Left lung (tissue), 10 donors: ENCODE data around the gene SLC24A3. TPM values are rescaled to one million over a fixed set of nuclear protein-coding genes. Genes with fewer than 3 reads are reported as not detected.

Experiments used
- ATAC-seq: fragments of 200-7000 bp; cut with Tn5 transposase; one replicate; pipeline ENCODE4 v1.9.1; 2020; ENCODE audit warnings: moderate library complexity
- DNase-seq, 4 donors: peaks; one replicate each; pipeline ENCODE4 v3.0.0-alpha.2; 2013 to 2020
- H3K27ac ChIP-seq, 2 donors: fragments of 200-600 bp; sonication (generic) in 1 of 2; one replicate each; pipeline versions ENCODE4 v1.5.0 to v1.8.0; 2020 to 2021
- H3K27me3 ChIP-seq, 2 donors: fragments of 200-600 bp; sonication (generic) in 1 of 2; one replicate each; pipeline versions ENCODE4 v1.5.0 to v1.8.0; 2020 to 2021
- H3K36me3 ChIP-seq, 2 donors: fragments of 200-600 bp; sonication (generic) in 1 of 2; one replicate each; pipeline versions ENCODE4 v1.5.0 to v1.8.0; 2020 to 2021
- H3K4me1 ChIP-seq, 2 donors: fragments of 200-600 bp; one replicate each; pipeline ENCODE4 v1.8.0; 2021
- H3K4me3 ChIP-seq, 2 donors: fragments of 200-600 bp; sonication (generic) in 1 of 2; one replicate each; pipeline versions ENCODE4 v1.5.0 to v1.8.0; 2020 to 2021; ENCODE audit warnings: mild to moderate bottlenecking in 1 of 2
- H3K9me3 ChIP-seq, 2 donors: fragments of 200-600 bp; sonication (generic) in 1 of 2; one replicate each; pipeline versions ENCODE4 v1.5.0 to v1.8.0; 2020 to 2021
- CTCF ChIP-seq, 2 donors: fragments of 200-600 bp; sonication (generic) in 1 of 2; IDR thresholded peaks; one replicate each; pipeline versions ENCODE4 v1.5.0 to v1.8.0; 2021; ENCODE audit warnings: antibody characterized with exemption in 2 of 2
- intact Hi-C, 2 donors: fragments of 100-400 bp; cut with DNase I; formaldehyde crosslinking; loops; one replicate each; pipeline versions ENCODE4 v1.11.2 to v1.14.2; 2022
- polyA plus RNA-seq, 6 donors: library from polyadenylated mRNA; unstranded; fragments of 120-200 nt; gene quantifications; one replicate each; pipeline ENCODE4 v1.2.1, GENCODE V29; 2013; ENCODE audit not compliant: insufficient read length in 6 of 6
- total RNA-seq, 2 donors: library from RNA; stranded (reverse); fragmentation: NEBNext Ultra II Directional; extraction: Animal tissue kit (Norgen Biotek cat#: 25700); gene quantifications; one replicate each; pipeline ENCODE4 v1.2.1, GENCODE V29; 2021
- donor health status: DM: no; HTN: yes; CAD: no.
- donor health status: DM: no; HTN: no; CAD: no.

The SLC24A3 gene
- total and polyA plus RNA-seq, 8 donors = 4.4 to 8.7 (median 6.6) TPM

GRCh38 chr20:19236371-19237055 is 24.1 kb downstream of the SLC24A3 start:
- intact Hi-C loops = no loop called here
- ATAC-seq = no peak
- H3K27ac ChIP-seq = no peak overlapping the region

GRCh38 chr20:19241440-19241839 is 29.0 kb downstream of the SLC24A3 start:
- H3K36me3 ChIP-seq = no peaks in the 10 kb centered on the region
- intact Hi-C loops = no loop called here
- DNase-seq (no peak), ATAC-seq (no peak)
- TF ChIP-seq CTCF (IDR thresholded peaks at IDR 0.05) = no peak
- H3K4me1 ChIP-seq = no peaks in the 10 kb centered on the region
- H3K27ac ChIP-seq = no peak overlapping the region
- H3K9me3 ChIP-seq = no peaks in the 10 kb centered on the region
- H3K27me3 ChIP-seq = no peaks in the 10 kb centered on the region
- no peak overlapping the region for H3K4me3 ChIP-seq

More at GRCh38 chr20:19236371-19237055, 24.1 kb downstream of the SLC24A3 start:
- Histone ChIP-seq H3K9me3 (no peaks in the 10 kb centered on the region), H3K36me3 (no peaks in the 10 kb centered on the region), H3K27me3 (no peaks in the 10 kb centered on the region), H3K4me3 (no peak overlapping the region), H3K4me1 (peaks cover 0 to 7% of the 10 kb centered on the region in 2 donors)
- DNase-seq = no peak
- no peak for TF ChIP-seq CTCF (IDR thresholded peaks at IDR 0.05)

DNA sequence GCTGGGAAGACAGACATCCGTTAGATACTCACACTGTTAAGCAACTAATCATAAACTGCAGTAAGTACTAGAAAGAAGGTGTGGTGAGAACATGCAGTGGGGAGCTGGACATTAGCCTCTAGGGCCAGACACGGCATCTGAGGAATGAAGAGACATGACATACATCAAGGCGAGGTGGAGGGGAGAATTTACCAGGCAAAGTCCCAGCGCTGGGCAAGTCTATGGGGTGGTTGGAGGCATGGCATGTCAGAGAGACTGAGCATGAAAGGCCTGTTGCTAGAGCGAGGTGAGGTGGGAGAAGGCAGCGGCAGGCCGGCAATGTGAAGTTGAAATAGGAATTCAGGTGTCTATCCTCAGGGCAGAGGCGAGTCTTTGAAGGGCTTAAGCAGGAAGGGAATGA is 31.8 kb downstream of the SLC24A3 start:
- Histone ChIP-seq H3K27ac (no peak overlapping the region), H3K36me3 (no peaks in the 10 kb centered on the region), H3K27me3 (no peaks in the 10 kb centered on the region), H3K4me3 (no peak overlapping the region), H3K9me3 (no peaks in the 10 kb centered on the region), H3K4me1 (peaks cover 0 to 3% of the 10 kb centered on the region in 2 donors)
- ATAC-seq = no peak
- intact Hi-C loops = no loop called here
- TF ChIP-seq CTCF (IDR thresholded peaks at IDR 0.05) = no peak
- DNase-seq = no peak

DNA sequence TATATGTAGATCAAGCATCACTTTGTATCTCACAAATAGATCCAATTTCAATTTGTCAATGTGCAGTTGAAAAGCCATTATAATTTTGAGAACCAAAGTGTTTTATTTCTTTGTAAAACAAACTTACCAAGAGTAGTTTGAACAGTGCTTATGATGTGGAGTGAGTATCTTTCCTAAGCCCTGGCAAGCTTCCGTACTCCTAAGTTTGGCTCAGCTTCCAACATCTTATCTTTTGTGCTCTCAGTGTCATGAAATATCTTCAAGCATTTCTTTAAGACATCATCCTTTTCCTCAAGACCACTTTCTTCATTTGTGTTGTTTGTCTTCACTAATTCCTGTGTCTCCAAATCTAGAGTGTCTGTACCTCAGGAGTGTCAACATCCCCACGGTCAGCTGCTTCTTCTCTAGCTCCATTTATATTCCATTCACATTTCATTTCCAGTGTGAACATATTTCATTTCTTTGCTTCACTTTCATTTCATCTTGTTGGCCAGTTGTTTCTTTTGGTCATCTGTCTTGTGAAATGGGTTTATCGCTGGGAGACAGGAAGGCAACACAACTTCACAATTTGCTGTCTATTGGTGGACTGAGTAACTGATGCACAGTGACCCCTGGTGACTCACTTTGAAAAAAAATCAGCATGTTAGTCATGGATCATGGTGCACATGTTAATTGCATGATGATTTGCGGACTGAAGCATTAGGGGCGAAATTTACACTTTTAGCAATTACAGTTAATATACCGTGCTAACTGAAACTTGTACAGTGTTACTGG is 36.9 kb downstream of the SLC24A3 start:
- H3K27ac ChIP-seq = peak overlapping the region in 1 of 2 donors; percentile 10
- H3K9me3 ChIP-seq = no peaks in the 10 kb centered on the region
- intact Hi-C loops = no loop called here
- TF ChIP-seq CTCF (IDR thresholded peaks at IDR 0.05) = no peak
- peaks cover 3 to 41% of the 10 kb centered on the region in 2 donors for H3K4me1 ChIP-seq
- H3K36me3 ChIP-seq = no peaks in the 10 kb centered on the region
- ATAC-seq (peak; percentile 32), DNase-seq (peak in 1 of 4 donors; percentile 26)
- no peaks in the 10 kb centered on the region for H3K27me3 ChIP-seq
- H3K4me3 ChIP-seq = no peak overlapping the region

GRCh38 chr20:19250346-19250745 is 37.9 kb downstream of the SLC24A3 start:
- intact Hi-C loops = no loop called here
- H3K9me3 ChIP-seq = no peaks in the 10 kb centered on the region

More at GRCh38 chr20:19250346-19250745, 37.9 kb downstream of the SLC24A3 start:
- DNase-seq = no peak
- H3K27me3 ChIP-seq = no peaks in the 10 kb centered on the region
- H3K27ac ChIP-seq = no peak overlapping the region
- no peak for ATAC-seq
- TF ChIP-seq CTCF (IDR thresholded peaks at IDR 0.05) = no peak
- no peak overlapping the region for H3K4me3 ChIP-seq
- H3K4me1 ChIP-seq = peaks cover 3 to 41% of the 10 kb centered on the region in 2 donors
- no peaks in the 10 kb centered on the region for H3K36me3 ChIP-seq
